ENCODE measurements around the gene STYXL1. TPM values are rescaled to one million over a fixed set of nuclear protein-coding genes. Genes with fewer than 3 reads are reported as not detected.

Gene STYXL1
- total and polyA plus RNA-seq, 4 donors, result 36.6 to 45.8 (median 41.3) TPM

GRCh38 chr7:75969182-75969581, 78.6 kb downstream of the STYXL1 start:
- H3K27me3 ChIP-seq (ENCODE audit: control insufficient read depth in 3 of 3, insufficient read depth in 3 of 3, low read length in 2 of 3), result no peaks in the 10 kb centered on the region
- H3K9ac ChIP-seq (ENCODE audit: insufficient read depth in 1 of 2, low read length in 2 of 2), result no peak overlapping the region
- H3K36me3 ChIP-seq (ENCODE audit: control insufficient read depth in 4 of 4, insufficient read depth in 4 of 4, low read length in 4 of 4), result peaks cover 0 to 16% (median 3%) of the 10 kb centered on the region in 4 donors
- DNase-seq, result no peak
- H3K27ac ChIP-seq (ENCODE audit: low read depth in 1 of 2, low read length in 1 of 2), result peak overlapping the region in 1 of 2 donors; percentile 9
- no peak overlapping the region for H3K4me3 ChIP-seq
- TF ChIP-seq CTCF (IDR thresholded peaks at IDR 0.05; ENCODE audit: control extremely low read depth, extremely low read depth), result no peak
- no peaks in the 10 kb centered on the region for H3K9me3 ChIP-seq (ENCODE audit: control insufficient read depth in 4 of 4, insufficient read depth in 3 of 4, low read length in 3 of 4)
- 84 to 89% methylated on average over 13 of the region's 13 CpGs for WGBS, 2 donors
- no peak for ATAC-seq (ENCODE audit: insufficient read depth, low FRiP score)
- H3K4me1 ChIP-seq (ENCODE audit: control insufficient read depth in 5 of 5, insufficient read depth in 5 of 5, low read length in 5 of 5), result peaks cover 9 to 30% (median 14%) of the 10 kb centered on the region in 5 donors

GRCh38 chr7:75968561-75969001, 79.2 kb downstream of the STYXL1 start:
- TF ChIP-seq CTCF (IDR thresholded peaks at IDR 0.05; ENCODE audit: control extremely low read depth, extremely low read depth), result no peak
- Histone ChIP-seq H3K4me3 (no peak overlapping the region), H3K27me3 (ENCODE audit: control insufficient read depth in 3 of 3, insufficient read depth in 3 of 3, low read length in 2 of 3) (no peaks in the 10 kb centered on the region), H3K36me3 (ENCODE audit: control insufficient read depth in 4 of 4, insufficient read depth in 4 of 4, low read length in 4 of 4) (peaks cover 0 to 14% (median 1%) of the 10 kb centered on the region in 4 donors), H3K9ac (ENCODE audit: insufficient read depth in 1 of 2, low read length in 2 of 2) (no peak overlapping the region), H3K9me3 (ENCODE audit: control insufficient read depth in 4 of 4, insufficient read depth in 3 of 4, low read length in 3 of 4) (no peaks in the 10 kb centered on the region), H3K4me1 (ENCODE audit: control insufficient read depth in 5 of 5, insufficient read depth in 5 of 5, low read length in 5 of 5) (peaks cover 9 to 30% (median 15%) of the 10 kb centered on the region in 5 donors), H3K27ac (ENCODE audit: low read depth in 1 of 2, low read length in 1 of 2) (peak overlapping the region in 1 of 2 donors; percentile 0)
- DNase-seq (no peak), ATAC-seq (ENCODE audit: insufficient read depth, low FRiP score) (no peak)
- 75 to 86% methylated on average over 12 of the region's 12 CpGs for WGBS, 2 donors

- Histone ChIP-seq H3K27me3 (ENCODE audit: control insufficient read depth in 3 of 3, insufficient read depth in 3 of 3, low read length in 2 of 3) (no peaks in the 10 kb centered on the region), H3K9ac (ENCODE audit: insufficient read depth in 1 of 2, low read length in 2 of 2) (peak overlapping the region in 1 of 2 donors; percentile 23), H3K4me1 (ENCODE audit: control insufficient read depth in 5 of 5, insufficient read depth in 5 of 5, low read length in 5 of 5) (peaks cover 10 to 30% (median 17%) of the 10 kb centered on the region in 5 donors), H3K4me3 (no peak overlapping the region), H3K9me3 (ENCODE audit: control insufficient read depth in 4 of 4, insufficient read depth in 3 of 4, low read length in 3 of 4) (no peaks in the 10 kb centered on the region), H3K36me3 (ENCODE audit: control insufficient read depth in 4 of 4, insufficient read depth in 4 of 4, low read length in 4 of 4) (peaks cover 0 to 14% (median 1%) of the 10 kb centered on the region in 4 donors), H3K27ac (ENCODE audit: low read depth in 1 of 2, low read length in 1 of 2) (peak overlapping the region; percentile 34 to 73)
- no peak for TF ChIP-seq CTCF (IDR thresholded peaks at IDR 0.05; ENCODE audit: control extremely low read depth, extremely low read depth)
- DNase-seq (no peak), ATAC-seq (ENCODE audit: insufficient read depth, low FRiP score) (no peak)
- WGBS, 2 donors, result 76 to 86% methylated on average over 10 of the region's 10 CpGs
Observed at GRCh38 chr7:75968012-75968411, 79.8 kb downstream of the STYXL1 start.
